NCI-H2196 (cell line): ENCODE measurements around the gene SIN3B.
A peak's percentile ranks its signal among the peaks of the same experiment; 100 is the strongest.
"Not testable (repeated sequence)": the region's sequence is repeated elsewhere in the genome, so short reads cannot be mapped to it uniquely, and the experiment has no call there.

Source experiments
- DNase-seq: peaks from one replicate; lab custom pipeline; 2025; ENCODE audit not compliant: unreplicated experiment; lab: John Stamatoyannopoulos, UW

The SIN3B gene, protein sequence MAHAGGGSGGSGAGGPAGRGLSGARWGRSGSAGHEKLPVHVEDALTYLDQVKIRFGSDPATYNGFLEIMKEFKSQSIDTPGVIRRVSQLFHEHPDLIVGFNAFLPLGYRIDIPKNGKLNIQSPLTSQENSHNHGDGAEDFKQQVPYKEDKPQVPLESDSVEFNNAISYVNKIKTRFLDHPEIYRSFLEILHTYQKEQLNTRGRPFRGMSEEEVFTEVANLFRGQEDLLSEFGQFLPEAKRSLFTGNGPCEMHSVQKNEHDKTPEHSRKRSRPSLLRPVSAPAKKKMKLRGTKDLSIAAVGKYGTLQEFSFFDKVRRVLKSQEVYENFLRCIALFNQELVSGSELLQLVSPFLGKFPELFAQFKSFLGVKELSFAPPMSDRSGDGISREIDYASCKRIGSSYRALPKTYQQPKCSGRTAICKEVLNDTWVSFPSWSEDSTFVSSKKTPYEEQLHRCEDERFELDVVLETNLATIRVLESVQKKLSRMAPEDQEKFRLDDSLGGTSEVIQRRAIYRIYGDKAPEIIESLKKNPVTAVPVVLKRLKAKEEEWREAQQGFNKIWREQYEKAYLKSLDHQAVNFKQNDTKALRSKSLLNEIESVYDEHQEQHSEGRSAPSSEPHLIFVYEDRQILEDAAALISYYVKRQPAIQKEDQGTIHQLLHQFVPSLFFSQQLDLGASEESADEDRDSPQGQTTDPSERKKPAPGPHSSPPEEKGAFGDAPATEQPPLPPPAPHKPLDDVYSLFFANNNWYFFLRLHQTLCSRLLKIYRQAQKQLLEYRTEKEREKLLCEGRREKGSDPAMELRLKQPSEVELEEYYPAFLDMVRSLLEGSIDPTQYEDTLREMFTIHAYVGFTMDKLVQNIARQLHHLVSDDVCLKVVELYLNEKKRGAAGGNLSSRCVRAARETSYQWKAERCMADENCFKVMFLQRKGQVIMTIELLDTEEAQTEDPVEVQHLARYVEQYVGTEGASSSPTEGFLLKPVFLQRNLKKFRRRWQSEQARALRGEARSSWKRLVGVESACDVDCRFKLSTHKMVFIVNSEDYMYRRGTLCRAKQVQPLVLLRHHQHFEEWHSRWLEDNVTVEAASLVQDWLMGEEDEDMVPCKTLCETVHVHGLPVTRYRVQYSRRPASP

DNA sequence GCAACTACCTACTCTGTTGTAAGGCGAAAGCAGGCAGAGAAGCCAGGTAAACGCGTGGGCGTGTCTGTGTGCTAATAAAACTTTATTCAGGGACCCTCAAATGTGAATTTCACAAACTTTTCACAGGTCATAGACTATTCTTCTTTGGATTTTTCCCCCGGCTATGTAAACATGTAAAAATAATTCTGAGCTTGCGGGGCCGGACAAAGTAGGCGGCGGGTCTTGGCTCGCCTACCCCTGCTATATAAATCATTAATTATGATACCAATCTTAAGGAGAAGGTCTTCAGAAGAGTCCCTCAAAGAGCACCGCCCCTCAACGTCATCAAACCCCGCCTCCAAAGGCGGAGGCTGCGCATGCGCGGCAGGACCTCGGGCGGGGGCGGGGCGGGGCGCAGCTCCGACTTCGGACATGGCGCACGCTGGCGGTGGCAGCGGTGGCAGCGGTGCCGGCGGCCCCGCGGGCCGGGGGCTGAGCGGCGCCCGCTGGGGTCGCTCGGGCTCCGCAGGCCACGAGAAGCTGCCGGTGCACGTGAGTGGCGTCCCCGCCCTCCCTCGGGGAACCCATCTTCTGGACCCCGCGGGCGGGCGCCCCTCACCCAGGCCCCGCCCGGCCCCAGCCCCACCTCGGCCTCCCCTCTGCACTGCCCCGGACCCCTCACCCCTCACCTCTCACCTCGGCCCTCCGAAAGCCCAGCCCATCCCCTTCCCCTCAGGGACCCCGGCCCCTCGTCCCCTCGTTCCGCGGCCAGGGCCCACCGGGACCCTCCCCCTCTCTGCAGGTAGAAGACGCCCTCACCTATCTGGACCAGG lies at the start of gene SIN3B:
SIN3B (plus strand) TSS at position 389 of the 812 bp plus-strand sequence; CDS start at position 412, 23 bp downstream.
- DNase-seq: peak; percentile 93

- no peak for DNase-seq
These were observed 49.5 kb upstream of the SIN3B start for GRCh38 chr19:16779539-16780163.

GRCh38 chr19:16782719-16783118 lies 46.5 kb upstream of the SIN3B start:
- no peak for DNase-seq

DNA sequence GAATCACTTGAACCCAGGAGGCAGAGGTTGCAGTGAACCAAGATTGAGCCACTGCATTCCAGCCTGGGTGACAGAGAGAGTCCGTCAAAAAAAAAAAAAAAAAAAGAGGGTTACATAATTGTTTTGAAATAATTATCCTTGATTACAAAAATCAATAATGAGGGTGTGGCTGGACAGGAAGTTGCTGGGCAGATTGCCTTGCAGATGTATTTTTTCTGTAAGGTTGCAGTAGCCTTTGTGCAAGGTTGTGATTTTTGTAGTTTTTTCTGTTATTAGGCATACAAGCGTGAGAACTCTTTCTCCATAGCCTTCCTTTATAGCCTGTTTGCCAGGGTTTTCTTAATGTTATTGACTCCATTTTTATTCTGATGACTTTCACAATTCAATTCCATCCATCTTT lies 40.7 kb upstream of the SIN3B start:
- no peak for DNase-seq

GRCh38 chr19:16789238-16789637 lies 40.0 kb upstream of the SIN3B start:
- DNase-seq: no peak

DNA sequence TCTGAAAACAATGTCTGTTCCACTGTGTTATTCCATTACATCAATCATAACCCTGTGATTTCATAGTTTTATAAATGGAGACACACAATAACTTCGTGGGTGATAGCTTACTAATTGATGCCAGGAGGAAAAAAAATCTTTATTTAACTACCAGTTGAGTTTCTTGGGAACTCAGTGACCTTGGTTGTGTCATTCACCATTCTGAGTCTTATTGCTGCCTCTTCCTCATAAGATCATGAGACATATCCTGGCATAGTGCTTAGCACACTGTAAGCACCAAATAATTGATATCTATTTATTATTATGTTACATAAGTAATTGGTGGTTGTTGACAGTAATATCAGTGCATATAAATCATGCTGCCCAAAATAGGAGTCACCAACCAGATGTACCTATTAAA lies 39.1 kb upstream of the SIN3B start:
- DNase-seq: no peak

- no peak for DNase-seq
These were observed 37.3 kb upstream of the SIN3B start for GRCh38 chr19:16791942-16792341.

- no peak for DNase-seq
These were observed 34.4 kb upstream of the SIN3B start for GRCh38 chr19:16794456-16795441.

GRCh38 chr19:16795731-16796130 lies 33.5 kb upstream of the SIN3B start:
- no peak for DNase-seq

- DNase-seq: no peak
These were observed 31.3 kb upstream of the SIN3B start for GRCh38 chr19:16797876-16798275.

- DNase-seq: not testable (repeated sequence)
These were observed 30.9 kb upstream of the SIN3B start for GRCh38 chr19:16798326-16798725.

- no peak for DNase-seq
These were observed 29.5 kb upstream of the SIN3B start for GRCh38 chr19:16799740-16800139.

DNA sequence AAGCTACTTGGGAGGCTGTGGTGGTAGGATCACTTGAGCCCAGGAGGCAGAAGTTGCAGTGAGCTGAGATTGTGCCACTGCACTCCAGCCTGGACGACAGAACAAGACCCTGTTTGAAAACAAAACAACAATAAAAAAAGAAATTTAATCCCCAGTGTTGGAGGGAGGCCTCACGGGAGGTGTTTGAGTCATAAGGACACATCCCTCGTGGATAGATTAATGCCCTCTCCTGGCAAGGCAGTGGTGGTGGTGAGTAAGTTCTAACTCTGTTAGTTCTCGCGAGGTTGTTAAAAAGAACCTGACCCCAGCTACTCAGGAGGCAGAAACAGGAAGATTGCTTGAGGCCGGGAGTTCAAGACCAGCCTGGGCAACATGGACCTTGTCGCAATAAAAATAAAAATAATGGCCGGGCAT lies 27.6 kb upstream of the SIN3B start:
- no peak for DNase-seq

DNA sequence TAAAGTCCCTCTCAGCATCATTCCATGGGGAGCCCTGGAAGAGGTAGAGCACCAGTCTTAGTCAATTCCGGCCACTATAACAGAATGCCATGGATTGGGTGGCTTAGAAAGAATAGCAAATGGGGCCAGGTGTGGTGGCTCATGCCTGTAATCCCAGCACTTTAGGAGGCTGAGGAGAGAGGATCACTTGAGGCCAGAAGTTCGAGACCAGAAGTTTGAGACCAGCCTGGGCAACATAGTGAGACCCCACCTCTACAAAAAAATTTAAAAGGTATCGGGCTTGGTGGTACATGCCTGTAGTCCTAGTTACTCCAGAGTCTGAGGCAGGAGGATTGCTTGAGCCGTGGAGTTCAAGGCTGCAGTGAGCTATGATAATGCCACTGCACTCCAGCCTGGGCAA lies 25.0 kb upstream of the SIN3B start:
- no peak for DNase-seq

DNA sequence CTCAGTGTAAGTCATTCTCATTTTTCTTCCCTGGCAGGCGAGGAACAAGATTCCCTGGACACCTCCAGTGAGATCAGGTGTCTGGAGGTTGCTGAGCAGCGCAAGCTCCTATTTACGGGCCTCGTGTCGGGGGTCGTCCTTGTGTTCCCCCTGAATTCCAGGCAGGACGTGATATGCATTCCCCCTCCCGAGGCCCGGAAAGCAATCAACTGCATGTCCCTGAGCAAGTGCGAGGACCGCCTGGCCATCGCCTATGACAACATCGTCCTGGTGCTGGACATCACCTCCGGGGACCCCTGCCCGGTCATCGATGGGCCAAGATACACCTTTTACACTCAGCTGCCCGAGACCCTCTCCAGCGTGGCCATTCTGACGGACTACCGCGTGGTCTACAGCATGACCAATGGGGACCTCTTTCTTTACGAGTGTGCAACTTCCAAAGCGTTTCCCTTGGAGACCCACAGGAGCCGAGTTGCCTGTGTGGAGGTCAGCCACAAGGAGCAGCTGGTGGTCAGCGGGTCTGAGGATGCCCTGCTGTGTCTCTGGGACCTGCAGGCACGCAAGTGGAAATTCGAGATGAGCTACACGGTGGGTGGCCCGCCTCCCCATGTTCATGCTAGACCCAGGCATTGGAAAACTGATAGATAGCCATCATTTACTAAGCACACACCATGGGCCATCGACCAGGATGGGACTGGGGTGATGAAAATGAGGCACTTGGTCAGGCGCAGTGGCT lies 21.5 kb upstream of the SIN3B start:
- no peak for DNase-seq

DNA sequence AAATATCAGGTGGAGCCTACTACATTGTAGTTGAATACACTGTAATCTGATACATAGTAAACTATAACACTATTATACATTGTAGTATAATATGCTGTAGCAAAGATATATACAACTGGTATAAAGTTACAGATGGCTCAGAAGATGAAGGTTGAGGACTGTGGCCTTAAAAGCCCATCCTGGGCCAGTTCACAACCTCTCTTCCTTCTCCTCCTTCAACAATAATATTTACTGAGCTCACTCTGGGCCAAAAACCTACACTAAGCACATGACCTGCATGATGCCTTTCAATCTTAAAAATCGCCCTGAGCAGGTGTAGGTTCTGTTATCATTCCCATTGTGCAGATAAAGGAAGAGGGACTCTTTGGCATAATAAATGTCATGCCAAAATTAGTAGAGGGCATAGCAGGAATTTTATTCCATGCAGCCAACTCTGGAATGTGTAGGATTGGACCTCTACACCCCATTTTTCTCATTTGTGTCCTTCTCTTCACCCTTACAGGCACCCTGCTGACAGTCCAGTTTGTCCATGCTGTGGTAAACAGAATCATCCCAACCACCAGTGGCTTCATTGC lies 14.6 kb upstream of the SIN3B start:
- DNase-seq: no peak

- DNase-seq: no peak
These were observed 9.1 kb upstream of the SIN3B start for GRCh38 chr19:16820056-16820455.

GRCh38 chr19:16821081-16821480 lies 8.1 kb upstream of the SIN3B start:
- DNase-seq: no peak
